Neural progenitor cell (in vitro differentiated cells): ENCODE data around the gene PTPRC.

Experiments
- EZH2 ChIP-seq: fragments of 200-600 bp; sonication (generic); IDR thresholded peaks from 2 replicates; pipeline ENCODE4 v1.6.1; 2017; ENCODE audit warnings: antibody characterized with exemption, mild to moderate bottlenecking, moderate library complexity
- EZH2phosphoT487 ChIP-seq: fragments of 200-600 bp; sonication (generic); IDR thresholded peaks from 2 replicates; pipeline ENCODE4 v1.6.1; 2017; ENCODE audit warnings: antibody characterized with exemption
- TF ChIP-seq, protein P1 (sequence below): fragments of 200-600 bp; sonication (generic); IDR thresholded peaks from 2 replicates; pipeline ENCODE4 v1.5.1; 2017; ENCODE audit warnings: antibody characterized with exemption, mild to moderate bottlenecking

DNA sequence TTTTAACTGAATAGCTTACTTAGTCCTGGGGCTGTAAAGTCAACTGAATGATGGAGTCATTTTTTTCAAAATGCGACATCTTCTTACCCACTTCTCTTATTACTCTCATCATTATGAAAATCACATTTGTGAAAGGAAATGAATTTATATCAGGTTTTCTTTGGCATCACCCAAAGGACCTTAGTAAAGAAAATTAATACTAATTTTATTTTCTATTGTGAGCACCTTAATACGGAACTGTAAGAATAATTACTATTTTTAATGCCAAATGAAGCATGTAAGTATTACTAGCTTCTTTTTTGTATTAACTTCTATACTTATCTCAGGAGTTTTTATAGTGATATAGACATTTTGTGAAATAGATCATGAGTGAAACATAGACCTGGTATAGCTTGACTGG is 30.9 kb downstream of the PTPRC start:
- TF ChIP-seq, protein P1, sequence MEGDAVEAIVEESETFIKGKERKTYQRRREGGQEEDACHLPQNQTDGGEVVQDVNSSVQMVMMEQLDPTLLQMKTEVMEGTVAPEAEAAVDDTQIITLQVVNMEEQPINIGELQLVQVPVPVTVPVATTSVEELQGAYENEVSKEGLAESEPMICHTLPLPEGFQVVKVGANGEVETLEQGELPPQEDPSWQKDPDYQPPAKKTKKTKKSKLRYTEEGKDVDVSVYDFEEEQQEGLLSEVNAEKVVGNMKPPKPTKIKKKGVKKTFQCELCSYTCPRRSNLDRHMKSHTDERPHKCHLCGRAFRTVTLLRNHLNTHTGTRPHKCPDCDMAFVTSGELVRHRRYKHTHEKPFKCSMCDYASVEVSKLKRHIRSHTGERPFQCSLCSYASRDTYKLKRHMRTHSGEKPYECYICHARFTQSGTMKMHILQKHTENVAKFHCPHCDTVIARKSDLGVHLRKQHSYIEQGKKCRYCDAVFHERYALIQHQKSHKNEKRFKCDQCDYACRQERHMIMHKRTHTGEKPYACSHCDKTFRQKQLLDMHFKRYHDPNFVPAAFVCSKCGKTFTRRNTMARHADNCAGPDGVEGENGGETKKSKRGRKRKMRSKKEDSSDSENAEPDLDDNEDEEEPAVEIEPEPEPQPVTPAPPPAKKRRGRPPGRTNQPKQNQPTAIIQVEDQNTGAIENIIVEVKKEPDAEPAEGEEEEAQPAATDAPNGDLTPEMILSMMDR, result no peak
- TF ChIP-seq EZH2 (no peak), EZH2phosphoT487 (no peak)
